Forelimb muscle (tissue), 1 donor: ENCODE results near the gene CD1E. TPM values are rescaled to one million over a fixed set of nuclear protein-coding genes. Genes with fewer than 3 reads are reported as not detected.
"Not testable (repeated sequence)": the region's sequence is repeated elsewhere in the genome, so short reads cannot be mapped to it uniquely, and the experiment has no call there.

ENCODE experiments used
- DNase-seq: peaks from one replicate; pipeline ENCODE4 v3.0.0-alpha.2; 2013; ENCODE audit warnings: low read depth
- polyA plus RNA-seq: library from polyadenylated mRNA; unstranded; fragments of 120-200 nt; gene quantifications from one replicate; pipeline ENCODE4 v1.2.1, GENCODE V29; 2013; ENCODE audit not compliant: insufficient read length

CD1E gene
- 0.35 TPM for polyA plus RNA-seq

DNA sequence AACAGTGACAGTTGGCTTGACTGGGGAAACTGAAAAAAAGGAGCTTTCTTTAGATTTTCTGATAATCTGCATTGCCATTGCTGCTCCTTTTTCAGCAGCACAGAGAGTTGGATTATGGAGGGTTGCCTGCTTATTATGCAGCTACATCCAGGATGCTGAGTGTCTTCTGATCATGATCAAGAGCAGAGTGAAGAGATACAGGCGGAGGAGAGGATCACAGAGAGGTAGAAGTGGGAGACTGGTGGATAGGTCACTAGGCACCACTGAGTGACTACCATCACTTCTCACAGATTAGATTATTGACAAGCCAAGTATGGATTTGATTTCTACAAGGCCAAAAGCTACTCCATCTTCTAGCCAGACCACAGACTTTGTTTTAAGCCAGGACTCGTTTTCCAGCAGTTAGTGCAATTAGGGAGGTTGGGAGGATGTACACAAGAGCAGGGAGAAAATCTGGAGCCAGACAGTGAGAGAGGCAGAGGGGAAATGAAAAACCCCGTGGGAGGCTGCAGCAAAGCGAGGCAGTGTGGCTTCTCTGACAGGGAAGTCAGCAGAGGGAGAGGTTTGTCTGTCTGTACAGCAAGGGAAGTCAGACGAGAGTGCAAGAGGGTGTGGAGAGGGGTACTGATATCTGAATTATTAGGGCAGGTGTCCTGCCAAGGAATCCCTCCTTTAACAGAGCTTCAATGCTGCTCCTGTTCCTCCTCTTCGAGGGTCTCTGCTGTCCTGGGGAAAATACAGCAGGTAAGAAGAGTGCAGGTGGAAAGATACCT lies at the start of gene CD1E:
Gene CD1E (plus strand): TSS at position 592 of the 773 bp plus-strand sequence. CDS start 95 bp downstream, at position 687.
- DNase-seq = no peak

DNA sequence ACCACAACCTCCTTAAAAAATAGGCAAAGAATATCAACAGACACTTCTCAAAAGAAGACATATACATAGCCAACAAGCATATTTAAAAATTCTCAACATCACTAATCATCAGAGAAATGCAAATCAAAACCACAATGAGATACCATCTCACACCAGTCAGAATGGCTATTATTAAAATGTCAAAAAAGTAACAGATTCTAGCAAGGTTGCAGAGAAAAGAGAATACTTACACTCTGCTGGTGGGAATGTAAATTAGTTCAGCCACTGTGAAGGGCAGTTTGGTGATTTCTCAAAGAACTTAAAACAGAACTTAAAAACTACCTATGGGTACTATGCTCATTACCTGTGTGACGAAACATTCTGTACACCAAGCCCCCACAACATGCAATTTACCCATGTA lies 43.1 kb upstream of the CD1E start:
- no peak for DNase-seq

DNA sequence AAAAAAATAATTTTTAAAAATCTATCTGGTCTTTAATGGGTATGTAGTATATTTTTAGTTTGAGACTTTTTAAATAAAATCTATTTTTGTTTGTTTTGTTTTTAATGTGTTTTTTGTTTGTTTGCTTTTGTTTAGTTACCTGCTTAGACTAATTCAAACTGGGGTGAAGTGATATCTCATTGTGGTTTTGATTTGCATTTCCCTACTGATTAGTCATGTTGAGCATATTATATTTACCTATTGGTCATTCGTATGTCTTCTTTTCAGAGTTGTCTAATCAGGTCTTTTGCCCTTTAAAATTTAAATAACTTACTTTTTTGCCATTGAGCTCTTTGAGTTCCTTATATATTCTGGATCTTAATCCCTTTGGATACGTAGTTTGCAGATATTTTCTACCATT lies 42.6 kb upstream of the CD1E start:
- no peak for DNase-seq

DNA sequence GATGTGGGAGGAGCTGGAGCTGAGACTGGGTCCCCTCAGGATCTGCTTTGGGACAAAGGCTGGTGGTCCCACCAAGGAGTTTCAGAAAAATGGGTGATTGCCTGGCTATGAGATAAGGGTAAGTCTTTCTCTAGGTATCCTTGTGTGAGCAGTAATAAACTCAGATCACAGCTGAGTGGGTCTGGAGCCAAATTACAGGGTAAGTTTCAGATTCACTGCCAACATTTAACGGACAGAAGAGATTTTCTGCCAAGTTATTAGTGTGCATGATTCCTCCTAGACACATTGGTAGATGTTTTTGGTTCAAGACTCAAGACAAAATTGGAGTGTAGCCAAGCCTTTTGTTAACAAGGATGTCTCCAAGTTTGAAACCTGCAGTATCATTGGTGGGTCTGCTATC lies 29.8 kb upstream of the CD1E start:
- DNase-seq = no peak

DNA sequence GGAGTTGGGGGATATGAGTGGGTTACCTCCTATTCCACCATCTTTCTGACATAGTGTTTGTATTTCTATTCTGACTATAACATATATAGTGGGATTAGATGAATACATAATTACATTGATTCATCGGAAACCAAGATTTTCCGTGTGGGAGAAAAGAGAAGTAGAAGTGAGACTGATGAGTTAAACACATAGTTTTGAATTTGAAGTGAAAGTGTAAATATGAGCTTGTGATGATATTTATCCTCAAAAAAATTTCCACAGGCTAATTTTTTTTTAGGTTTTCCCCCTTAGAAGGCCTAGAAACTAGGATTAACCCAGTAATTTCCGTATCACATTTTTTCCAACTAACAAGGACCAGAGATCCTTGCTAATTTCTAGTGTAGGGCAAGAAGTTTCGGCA lies 29.3 kb upstream of the CD1E start:
- no peak for DNase-seq

DNA sequence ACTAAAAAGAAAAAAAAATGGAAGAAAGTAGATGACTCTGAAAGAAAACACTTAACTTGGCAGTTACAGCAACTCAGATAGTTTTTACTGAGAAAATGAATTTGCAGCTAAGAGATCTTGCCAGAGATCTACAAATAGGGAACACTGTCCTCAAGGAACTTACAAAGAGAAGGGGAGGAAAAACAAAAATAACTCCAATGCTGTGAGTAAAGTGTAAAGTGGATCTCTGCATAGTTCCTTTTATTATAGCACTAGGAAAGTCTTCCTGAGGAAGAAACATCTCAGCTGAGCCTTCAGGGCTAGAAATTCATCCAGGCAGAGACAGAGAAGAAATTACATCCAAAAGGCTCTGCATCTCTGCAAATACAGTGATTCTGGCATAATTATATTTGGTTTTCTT lies 26.2 kb upstream of the CD1E start:
- no peak for DNase-seq

DNA sequence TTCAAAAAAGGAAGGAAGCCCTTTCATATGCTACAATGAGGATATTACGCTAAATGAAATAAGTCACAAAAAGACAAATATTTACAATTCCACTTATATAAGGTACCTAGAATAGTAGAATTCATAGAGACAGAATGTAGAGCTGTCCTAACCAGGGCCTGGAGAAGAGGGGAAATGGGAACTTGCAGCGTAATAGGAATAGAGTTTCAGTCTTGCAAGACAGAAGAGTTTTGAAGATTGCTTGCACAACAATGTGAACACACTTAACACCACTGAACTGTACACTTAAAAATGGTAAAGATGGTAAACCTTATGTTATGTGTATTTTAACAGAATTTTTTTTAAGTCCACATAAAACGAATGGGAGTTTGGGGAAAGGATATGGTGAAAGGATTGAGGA lies 25.3 kb upstream of the CD1E start:
- DNase-seq = no peak

DNA sequence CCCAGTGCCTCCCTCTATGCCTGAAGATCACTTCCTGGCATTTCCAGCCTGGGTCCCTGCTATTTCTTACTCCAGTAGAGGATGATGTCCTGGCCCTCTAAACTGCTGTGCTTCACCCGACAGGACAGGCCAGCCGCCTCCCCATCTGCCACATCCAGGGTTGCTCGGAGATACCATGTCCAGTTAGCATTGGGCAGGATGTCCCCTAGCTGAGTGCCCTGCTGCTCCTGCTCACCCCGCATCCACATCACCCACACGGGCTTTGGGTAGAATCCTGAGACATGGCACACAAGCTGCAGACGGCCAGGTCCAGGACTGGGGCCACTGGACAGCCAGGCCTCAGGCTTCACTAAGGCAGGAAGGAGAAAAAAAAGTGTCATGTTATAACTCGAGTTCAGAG lies 24.4 kb upstream of the CD1E start:
- DNase-seq = no peak

DNA sequence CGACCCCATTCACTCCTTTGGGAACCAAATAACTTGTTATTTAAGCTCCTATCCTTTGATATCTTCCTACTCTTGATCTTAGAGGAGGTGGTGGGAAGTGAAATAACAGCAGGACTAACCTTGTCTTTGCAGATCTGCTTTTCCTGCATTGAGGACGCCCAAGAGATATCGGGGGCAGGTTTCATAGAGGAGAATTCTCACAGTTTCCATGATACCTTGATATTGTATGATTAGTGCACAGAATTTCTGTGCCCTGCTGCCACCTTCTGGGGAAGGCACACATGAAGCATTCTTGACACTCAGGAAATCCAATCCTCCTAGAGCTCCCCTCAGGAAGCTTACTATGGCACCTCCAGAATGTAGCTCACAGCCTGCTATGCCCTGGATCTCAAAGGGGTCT lies 24.0 kb upstream of the CD1E start:
- no peak for DNase-seq

DNA sequence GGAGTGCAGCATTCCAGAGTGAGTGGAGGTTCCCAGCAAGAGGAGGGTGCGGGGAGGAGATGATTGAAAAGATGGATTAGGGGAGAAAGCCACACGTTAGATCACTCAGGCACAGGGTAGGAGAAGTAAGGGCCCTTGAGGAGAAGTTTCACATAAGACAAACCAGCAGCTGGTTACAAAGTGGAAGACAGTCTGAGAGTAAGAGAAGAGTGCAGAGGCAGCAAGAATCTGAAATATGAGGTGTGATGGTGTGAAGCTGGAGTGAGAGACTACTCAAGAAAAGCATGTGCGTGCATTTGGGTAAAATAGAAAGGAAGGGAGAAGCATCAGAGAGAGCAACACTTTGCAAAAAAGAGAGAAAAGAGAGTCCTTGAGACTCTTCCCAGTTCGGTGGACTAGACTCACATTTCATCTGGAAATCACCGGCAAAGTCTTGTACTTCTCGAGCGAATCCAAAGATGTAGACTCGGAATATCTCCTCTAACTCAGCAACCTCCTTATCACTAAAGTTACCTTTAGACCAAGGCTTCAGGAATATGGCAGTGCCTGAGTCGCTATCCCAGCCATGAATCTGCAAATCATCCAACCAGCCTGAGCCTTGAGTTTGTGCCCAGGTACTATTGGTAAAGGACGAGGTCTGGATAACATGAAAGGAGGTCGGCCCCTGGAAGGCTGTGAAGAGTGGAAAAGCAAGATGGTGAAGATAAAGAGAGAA lies 23.1 kb upstream of the CD1E start:
- no peak for DNase-seq

DNA sequence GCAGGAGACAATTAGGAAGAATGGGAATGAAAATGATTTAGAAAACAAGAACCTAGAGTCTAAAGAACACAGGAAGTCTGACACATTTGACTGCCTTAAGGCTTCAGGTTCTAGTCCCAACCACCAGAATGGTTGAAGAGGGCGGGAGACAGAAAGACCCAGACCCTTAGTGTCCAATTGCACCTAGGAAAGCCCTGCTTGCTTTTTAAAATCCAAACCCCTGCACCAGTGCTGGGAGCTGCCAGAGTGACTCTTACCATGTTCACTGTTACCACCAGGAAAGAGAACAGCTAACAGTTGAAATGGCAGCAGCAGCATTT lies 22.6 kb upstream of the CD1E start:
- DNase-seq = no peak

DNA sequence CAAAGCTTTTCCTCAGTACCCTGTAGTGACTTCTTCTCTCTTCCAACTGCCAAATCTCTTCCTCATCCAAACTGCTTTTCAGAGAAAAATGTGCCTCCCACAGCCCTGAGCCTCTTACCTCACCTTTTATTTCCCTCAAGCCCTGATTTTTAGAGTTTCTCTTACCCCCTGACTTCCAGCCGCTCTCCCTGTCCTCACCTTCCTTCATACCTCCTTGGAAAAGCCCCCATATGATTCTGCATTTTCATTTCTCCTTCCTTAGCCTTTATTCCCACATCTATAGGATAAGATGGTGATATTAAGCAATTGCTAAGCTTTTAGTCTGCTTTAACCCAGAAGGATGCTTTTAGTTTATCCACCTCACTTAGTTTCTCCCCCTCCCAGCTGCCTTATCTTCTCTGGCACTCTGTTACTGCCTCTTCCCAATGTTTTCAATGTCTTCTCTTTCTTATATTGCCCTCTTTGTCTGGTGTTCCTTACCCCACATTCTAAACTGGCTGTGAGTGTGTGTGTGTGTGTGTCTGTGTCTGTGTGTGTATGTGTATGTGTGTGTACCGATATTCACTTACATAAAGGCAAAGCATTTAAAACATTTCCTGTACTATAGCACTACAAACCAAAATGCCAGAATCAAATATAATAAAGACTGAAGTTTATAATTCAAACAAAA lies 22.1 kb upstream of the CD1E start, which contains the start of gene CD1B:
Gene CD1B (minus strand): TSS at position 51 of the 670 bp plus-strand sequence. CDS start 108 bp downstream, outside the sequence.
- no peak for DNase-seq

DNA sequence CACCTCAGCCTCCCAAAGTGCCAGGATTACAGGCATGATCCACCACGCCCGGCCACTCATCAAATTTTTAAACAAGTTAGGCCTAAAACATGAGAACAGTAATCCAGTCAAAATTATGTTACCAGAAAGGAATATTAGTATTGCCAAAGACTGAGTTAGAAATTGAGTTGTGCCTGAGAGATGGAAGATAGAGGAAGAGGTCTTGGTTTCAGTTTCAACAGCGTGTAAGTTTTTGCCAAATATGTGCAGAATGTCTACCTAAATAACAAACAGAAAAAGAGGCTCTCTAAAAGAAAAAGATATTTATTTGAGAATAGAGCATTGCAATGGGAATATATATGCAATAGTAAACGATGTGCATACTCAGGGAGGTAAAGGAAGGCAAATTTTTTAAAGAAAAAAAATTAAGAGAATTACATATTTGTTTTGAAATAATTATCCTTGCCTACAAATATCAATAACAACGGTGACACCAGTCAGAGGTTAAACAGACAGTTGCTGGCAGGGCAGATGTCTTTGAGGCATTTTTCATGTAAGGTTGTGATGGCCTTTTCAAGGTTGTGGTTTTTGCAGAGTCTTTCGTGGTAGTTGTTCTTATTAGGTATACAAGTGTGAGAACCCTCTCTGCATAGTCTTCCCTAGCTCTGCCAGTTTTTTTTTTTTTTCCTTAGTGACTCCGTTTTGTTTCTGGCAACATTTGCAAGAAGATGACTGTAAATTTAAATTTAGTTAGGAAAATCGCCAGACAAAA lies 20.1 kb upstream of the CD1E start:
- no peak for DNase-seq

DNA sequence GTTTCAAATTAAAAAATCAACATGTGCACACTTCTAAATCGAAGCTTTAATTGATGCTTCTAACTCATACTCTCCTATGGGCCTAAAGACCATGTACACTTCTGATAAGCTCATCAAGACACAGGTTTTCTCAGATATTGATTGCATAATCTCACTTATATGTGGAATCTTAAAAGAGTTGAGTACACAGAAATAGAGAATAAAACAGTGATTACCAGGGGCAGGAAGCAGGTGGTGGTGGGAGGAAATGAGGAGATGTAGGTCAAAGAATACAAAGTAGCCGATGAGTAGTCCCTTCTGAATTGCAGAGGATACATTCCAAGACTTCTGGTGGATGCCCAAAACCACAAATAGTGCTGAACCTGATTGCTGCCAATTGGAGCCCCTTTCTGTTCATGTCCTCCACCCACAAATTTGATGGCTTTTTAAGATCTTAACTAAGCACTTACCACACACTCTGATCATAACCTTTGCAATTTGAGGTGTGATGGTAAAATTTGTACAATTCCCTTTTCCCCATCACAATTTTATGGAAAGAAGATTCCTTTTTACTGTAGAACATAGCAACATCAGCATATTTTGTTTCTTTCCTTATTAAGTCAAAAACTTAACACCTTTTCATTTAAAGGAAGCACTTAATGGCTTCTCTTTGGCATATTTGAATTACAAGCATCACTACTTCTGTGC lies 19.0 kb upstream of the CD1E start:
- no peak for DNase-seq

DNA sequence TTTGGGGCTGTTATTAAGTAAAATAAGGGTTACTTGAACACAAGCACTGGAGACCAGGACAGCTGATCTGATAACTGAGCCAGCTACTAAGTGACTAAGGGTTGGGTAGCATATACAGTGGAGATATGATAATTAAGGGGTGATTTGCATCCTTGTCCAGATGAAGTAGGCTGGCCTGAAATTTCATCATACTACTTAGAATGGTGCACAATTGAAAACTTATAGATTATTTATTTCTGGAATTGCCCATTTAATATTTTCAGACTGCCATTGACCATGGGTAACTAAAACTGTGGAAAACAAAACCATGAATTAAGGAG lies 18.5 kb upstream of the CD1E start:
- no peak for DNase-seq

DNA sequence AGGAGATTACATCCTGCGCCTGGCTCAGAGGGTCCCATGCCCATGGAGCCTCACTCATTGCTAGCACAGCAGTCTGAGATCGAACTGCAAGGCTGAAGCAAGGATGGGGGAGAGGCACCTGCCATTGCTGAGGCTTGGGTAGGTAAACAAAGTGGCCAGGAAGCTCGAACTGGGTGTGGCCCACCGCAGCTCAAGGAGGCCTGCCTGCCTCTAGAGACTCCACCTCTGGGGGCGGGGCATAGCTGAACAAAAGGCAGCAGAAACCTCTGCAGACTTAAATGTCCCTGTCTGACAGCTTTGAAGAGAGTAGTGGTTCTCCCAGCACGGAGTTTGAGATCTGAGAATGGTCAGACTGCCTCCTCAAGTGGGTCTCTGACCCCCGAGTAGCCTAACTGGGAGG lies 17.3 kb upstream of the CD1E start:
- DNase-seq = not testable (repeated sequence)

DNA sequence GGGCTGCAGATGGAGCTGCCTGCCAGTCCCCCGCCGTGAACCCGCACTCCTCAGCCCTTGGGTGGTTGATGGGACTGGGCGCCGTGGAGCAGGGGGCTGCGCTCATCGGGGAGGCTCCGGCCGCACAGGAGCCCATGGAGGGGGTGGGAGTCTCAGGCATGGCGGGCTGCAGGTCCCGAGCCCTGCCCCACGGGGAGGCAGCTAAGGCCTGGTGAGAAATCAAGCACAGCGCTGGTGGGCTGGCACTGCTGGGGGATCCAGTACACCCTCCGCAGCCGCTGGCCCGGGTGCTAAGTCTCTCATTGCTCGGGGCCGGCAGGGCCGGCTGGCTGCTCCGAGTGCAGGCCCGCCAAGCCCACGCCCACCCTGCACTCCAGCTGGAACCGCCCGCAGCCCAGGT lies 4.7 kb upstream of the CD1E start:
- not testable (repeated sequence) for DNase-seq

DNA sequence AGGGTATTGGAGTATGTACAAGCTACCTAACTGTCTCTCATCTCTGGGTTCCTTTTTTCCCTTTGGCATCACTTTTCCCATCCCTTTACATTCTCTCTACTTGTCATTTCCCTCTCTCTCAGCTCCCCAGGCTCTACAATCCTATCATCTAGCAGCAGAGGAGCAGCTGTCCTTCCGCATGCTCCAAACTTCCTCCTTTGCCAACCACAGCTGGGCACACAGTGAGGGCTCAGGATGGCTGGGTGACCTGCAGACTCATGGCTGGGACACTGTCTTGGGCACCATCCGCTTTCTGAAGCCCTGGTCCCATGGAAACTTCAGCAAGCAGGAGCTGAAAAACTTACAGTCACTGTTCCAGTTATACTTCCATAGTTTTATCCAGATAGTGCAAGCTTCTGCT lies 561 bp downstream of the CD1E start:
- DNase-seq = no peak

DNA sequence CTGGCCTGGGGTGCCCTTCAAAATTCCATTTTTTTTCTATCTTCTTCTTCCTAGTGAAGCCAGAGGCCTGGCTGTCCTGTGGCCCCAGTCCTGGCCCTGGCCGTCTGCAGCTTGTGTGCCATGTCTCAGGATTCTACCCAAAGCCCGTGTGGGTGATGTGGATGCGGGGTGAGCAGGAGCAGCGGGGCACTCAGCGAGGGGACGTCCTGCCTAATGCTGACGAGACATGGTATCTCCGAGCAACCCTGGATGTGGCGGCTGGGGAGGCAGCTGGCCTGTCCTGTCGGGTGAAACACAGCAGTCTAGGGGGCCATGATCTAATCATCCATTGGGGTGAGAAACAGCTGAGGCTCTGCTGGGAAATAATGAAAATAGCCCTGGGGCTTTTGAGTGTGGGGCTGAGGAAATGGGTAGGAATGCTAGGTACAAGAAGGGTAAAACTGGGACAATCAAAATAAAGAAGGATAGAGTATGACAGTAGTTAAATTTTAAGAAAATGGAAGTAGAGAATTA lies 2.1 kb downstream of the CD1E start:
- no peak for DNase-seq

DNA sequence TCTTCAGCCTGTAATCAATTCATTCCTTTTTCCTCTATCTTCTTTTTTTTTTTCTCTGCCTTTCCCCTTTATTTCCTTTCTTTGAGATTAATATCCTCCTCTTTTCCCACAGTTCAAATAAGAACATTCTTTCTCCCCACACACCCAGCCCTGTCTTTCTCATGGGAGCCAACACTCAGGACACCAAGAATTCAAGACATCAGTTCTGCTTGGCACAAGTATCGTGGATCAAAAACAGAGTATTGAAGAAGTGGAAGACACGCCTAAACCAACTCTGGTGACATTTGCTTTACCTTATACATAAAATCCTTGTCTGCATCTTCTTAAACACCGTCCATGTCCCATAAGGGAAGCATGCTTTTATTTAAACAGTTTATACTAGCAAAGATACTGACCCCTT lies 2.9 kb downstream of the CD1E start:
- no peak for DNase-seq

DNA sequence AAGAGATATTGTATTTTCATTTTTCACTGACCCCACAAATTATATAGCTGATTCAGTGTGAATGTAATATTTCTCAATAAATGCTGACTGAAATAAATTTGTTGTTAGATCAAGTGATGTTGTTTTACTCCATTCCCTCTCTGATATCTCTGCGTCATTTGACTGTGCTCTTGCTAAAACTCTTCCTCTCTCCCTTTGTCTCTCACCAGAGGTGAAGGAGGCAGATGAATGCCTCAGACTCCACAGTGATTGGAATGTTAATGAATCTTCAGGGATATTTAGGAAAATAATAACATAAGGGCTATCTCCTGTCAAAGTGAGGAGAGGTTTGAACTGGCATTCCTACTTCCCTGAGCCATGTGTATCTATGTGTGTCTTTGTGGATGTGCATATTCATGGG lies 3.7 kb downstream of the CD1E start:
- no peak for DNase-seq

DNA sequence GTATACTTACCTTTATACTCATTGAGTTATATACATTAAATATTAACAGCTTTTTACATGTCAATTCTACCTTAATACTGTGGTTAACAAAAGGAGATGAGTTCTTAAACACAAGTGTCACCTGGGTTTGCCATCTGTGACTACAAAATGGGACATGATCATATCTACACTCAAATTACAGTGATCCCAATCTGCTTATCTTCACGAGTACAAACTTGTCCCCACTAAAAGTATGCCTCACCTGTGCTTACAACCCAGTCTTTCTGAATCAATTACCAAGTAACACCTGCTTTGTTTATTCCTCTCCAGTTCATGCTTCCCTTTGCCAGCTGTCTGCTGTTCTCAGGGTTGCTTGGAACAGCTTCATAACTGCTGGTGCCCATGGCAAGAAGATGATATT lies 8.8 kb downstream of the CD1E start:
- DNase-seq = no peak
